Thoracic aorta (tissue), 2 donors: ENCODE measurements around the gene CLTCL1. TPM values are rescaled to one million over a fixed set of nuclear protein-coding genes. Genes with fewer than 3 reads are reported as not detected.

Source experiments
- ATAC-seq: fragments of 150-250 bp; one replicate; pipeline ENCODE4 v1.8.0; 2017; ENCODE audit warnings: low read depth; ENCODE audit not compliant: insufficient number of reproducible peaks, low FRiP score
- DNase-seq: peaks from one replicate; pipeline ENCODE4 v3.0.0-alpha.2; 2020; ENCODE audit warnings: low spot score
- H3K27ac ChIP-seq, 2 donors: fragments of 200-600 bp; sonication (generic); 1 replicate in 1 of 2; 2 replicates in 1 of 2; pipeline ENCODE4 v1.5.1; 2016; ENCODE audit warnings: mild to moderate bottlenecking in 2 of 2, moderate library complexity in 2 of 2
- H3K27me3 ChIP-seq: fragments of 200-600 bp; sonication (generic); replicated peaks from 2 replicates; pipeline ENCODE4 v1.6.0; 2016; ENCODE audit warnings: mild to moderate bottlenecking; ENCODE audit not compliant: insufficient read depth
- H3K36me3 ChIP-seq: fragments of 200-600 bp; sonication (generic); one replicate; pipeline ENCODE4 v1.5.1; 2016
- H3K4me1 ChIP-seq, 2 donors: fragments of 200-600 bp; sonication (generic); 1 replicate in 1 of 2; 2 replicates in 1 of 2; pipeline versions ENCODE4 v1.5.1 to v1.6.0; 2016; ENCODE audit warnings: low read depth in 2 of 2, mild to moderate bottlenecking in 1 of 2; ENCODE audit not compliant: control insufficient read depth in 1 of 2
- H3K4me3 ChIP-seq: fragments of 200-600 bp; sonication (generic); 2 replicates; pipeline ENCODE4 v1.5.1; 2016; ENCODE audit warnings: mild to moderate bottlenecking
- H3K9me3 ChIP-seq: fragments of 200-600 bp; sonication (generic); 2 replicates; pipeline ENCODE4 v1.5.1; 2016
- total RNA-seq, 2 donors: library from RNA; depleted of rRNA; stranded (reverse); fragments of >200 nt; gene quantifications; one replicate each; pipeline versions ENCODE4 v1.1.0 to v1.2.3, GENCODE V29; 2016
- TF ChIP-seq, protein P1 (sequence below): fragments of 200-600 bp; sonication (generic); IDR thresholded peaks from one replicate; pipeline ENCODE4 v1.5.1; 2019; ENCODE audit warnings: antibody characterized with exemption

The CLTCL1 gene
- total RNA-seq, 2 donors from 2014 or later = 5.3 to 6.1 TPM

DNA sequence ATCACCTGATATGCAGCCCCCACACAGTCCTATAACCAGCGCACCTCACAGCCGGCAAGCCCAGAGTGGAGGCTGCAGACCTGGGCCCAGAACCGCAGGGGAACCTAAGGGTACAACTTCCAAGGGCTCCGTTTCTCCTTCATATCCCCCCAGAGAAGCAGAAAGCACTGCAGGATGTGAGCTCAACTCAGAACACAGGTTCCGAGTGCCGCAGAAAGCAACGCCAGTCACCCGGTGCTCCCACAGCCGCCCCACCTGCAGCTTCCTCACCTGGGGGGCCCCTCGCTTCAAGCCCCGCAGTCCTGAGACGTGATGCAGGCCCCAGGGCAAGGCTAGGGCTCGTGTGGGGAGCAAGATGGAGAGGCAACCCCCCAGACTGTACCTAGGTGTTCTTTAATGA, 158.0 kb downstream of the CLTCL1 start:
- Histone ChIP-seq H3K27ac (no peak overlapping the region), H3K4me3 (no peak overlapping the region), H3K27me3 (no peaks in the 10 kb centered on the region), H3K36me3 (peaks cover 51% of the 10 kb centered on the region), H3K4me1 (no peaks in the 10 kb centered on the region), H3K9me3 (no peaks in the 10 kb centered on the region)
- DNase-seq = no peak
- TF ChIP-seq, protein P1, sequence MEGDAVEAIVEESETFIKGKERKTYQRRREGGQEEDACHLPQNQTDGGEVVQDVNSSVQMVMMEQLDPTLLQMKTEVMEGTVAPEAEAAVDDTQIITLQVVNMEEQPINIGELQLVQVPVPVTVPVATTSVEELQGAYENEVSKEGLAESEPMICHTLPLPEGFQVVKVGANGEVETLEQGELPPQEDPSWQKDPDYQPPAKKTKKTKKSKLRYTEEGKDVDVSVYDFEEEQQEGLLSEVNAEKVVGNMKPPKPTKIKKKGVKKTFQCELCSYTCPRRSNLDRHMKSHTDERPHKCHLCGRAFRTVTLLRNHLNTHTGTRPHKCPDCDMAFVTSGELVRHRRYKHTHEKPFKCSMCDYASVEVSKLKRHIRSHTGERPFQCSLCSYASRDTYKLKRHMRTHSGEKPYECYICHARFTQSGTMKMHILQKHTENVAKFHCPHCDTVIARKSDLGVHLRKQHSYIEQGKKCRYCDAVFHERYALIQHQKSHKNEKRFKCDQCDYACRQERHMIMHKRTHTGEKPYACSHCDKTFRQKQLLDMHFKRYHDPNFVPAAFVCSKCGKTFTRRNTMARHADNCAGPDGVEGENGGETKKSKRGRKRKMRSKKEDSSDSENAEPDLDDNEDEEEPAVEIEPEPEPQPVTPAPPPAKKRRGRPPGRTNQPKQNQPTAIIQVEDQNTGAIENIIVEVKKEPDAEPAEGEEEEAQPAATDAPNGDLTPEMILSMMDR = no peak
- ATAC-seq = no peak

DNA sequence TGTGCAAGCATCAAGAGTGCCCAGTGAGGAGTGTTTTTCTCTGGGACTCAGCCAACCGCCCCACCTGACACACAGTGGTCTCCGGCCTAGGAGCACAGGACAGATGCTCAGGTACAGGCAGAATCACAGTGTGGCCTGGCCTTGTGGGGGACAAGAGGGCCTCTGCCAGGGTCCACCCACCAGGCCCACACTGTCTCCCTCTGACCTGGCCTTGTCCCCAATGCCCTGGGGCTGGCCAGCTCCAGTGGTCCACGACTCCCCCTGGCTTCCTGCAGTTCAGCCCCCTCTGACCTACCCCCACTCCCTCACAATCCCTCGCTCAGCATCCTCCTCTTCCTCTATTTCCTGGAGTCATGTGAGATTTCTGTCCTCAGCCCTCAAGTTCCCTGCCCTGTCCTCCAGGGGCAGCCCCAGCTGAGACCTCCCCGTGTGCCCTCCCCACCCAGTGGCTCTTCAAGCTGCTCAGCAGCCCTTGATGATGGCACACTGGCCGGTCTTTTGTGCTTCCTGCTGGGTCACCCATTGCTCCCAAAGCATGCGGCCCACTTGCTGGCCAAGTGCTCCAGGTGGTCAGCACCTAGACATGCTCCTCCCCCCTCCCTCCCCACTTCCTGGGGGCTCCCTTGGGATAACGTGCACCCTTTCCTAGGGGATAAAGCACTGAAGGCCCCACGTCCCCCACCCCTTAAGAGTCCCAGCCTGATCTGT, 158.7 kb downstream of the CLTCL1 start:
- no peaks in the 10 kb centered on the region for H3K4me1 ChIP-seq
- peaks cover 43% of the 10 kb centered on the region for H3K36me3 ChIP-seq
- ATAC-seq (no peak), DNase-seq (no peak)
- H3K9me3 ChIP-seq = no peaks in the 10 kb centered on the region
- no peak overlapping the region for H3K27ac ChIP-seq
- TF ChIP-seq, protein P1 = no peak
- no peak overlapping the region for H3K4me3 ChIP-seq
- no peaks in the 10 kb centered on the region for H3K27me3 ChIP-seq

DNA sequence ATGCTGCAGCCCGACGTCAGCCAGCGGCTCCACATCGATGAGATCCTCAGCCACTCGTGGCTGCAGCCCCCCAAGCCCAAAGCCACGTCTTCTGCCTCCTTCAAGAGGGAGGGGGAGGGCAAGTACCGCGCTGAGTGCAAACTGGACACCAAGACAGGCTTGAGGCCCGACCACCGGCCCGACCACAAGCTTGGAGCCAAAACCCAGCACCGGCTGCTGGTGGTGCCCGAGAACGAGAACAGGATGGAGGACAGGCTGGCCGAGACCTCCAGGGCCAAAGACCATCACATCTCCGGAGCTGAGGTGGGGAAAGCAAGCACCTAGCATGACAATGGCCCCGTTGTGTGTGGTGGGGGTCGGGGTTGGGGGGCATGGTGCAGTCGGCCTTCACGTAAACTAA, 159.4 kb downstream of the CLTCL1 start:
- no peaks in the 10 kb centered on the region for H3K27me3 ChIP-seq
- H3K36me3 ChIP-seq = peaks cover 36% of the 10 kb centered on the region
- no peaks in the 10 kb centered on the region for H3K4me1 ChIP-seq
- H3K4me3 ChIP-seq = no peak overlapping the region
- TF ChIP-seq, protein P1 = no peak
- ATAC-seq = no peak
- H3K9me3 ChIP-seq = no peaks in the 10 kb centered on the region
- H3K27ac ChIP-seq = no peak overlapping the region
- DNase-seq = no peak

DNA sequence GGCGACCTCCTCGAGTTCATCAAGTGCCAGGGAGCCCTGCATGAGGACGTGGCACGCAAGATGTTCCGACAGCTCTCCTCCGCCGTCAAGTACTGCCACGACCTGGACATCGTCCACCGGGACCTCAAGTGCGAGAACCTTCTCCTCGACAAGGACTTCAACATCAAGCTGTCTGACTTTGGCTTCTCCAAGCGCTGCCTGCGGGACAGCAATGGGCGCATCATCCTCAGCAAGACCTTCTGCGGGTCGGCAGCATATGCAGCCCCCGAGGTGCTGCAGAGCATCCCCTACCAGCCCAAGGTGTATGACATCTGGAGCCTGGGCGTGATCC, 159.9 kb downstream of the CLTCL1 start:
- H3K4me3 ChIP-seq = no peak overlapping the region
- H3K27me3 ChIP-seq = no peaks in the 10 kb centered on the region
- no peak for DNase-seq
- no peak for ATAC-seq
- H3K9me3 ChIP-seq = no peaks in the 10 kb centered on the region
- H3K4me1 ChIP-seq = no peaks in the 10 kb centered on the region
- TF ChIP-seq, protein P1 = no peak
- no peak overlapping the region for H3K27ac ChIP-seq
- peaks cover 31% of the 10 kb centered on the region for H3K36me3 ChIP-seq

DNA sequence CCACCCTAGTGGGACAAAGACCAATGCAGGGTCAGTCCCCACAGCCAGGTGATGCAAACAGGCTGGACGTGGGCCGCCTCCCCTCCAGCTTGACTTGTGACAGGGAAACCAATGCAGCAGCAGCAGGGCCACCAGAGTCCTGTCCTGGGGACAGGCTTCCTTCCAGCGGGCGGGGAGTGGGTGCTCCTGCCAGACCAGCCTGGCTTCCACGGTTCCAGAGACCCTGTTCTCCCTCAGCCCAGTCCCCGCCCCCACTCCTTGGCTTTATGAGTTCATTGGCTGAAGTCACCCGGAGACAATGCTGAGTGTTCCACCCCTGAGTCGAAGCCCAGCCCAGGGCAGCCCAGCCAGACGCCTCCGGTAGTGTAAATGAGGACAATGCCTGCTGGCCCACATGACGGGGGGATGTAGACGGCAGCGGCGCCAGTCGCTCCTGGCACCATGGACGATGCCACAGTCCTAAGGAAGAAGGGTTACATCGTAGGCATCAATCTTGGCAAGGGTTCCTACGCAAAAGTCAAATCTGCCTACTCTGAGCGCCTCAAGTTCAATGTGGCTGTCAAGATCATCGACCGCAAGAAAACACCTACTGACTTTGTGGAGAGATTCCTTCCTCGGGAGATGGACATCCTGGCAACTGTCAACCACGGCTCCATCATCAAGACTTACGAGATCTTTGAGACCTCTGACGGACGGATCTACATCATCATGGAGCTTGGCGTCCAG, 160.4 kb downstream of the CLTCL1 start, which contains the start of gene TSSK2:
Gene TSSK2, plus strand, starts transcription at position 350 of the 726 bp plus-strand sequence. Its CDS starts 92 bp downstream, at position 442.
- peaks cover 27% of the 10 kb centered on the region for H3K36me3 ChIP-seq

More for the DNA sequence above, 160.4 kb downstream of the CLTCL1 start, which contains the start of gene TSSK2:
- no peak within 1 kb of the TSS for H3K4me3 ChIP-seq
- H3K27ac ChIP-seq = no peak within 1 kb of the TSS
- ATAC-seq (no peak), DNase-seq (no peak)
- H3K27me3 ChIP-seq = no peaks in the 10 kb centered on the region
- TF ChIP-seq, protein P1 = no peak
- no peaks in the 10 kb centered on the region for H3K4me1 ChIP-seq
- no peaks in the 10 kb centered on the region for H3K9me3 ChIP-seq
